ENCODE data around the gene XPNPEP1. TPM values are rescaled to one million over a fixed set of nuclear protein-coding genes. Genes with fewer than 3 reads are reported as not detected.

XPNPEP1 gene
- polyA plus RNA-seq, 3 donors = 32.1 to 62.1 (median 38.4) TPM

DNA sequence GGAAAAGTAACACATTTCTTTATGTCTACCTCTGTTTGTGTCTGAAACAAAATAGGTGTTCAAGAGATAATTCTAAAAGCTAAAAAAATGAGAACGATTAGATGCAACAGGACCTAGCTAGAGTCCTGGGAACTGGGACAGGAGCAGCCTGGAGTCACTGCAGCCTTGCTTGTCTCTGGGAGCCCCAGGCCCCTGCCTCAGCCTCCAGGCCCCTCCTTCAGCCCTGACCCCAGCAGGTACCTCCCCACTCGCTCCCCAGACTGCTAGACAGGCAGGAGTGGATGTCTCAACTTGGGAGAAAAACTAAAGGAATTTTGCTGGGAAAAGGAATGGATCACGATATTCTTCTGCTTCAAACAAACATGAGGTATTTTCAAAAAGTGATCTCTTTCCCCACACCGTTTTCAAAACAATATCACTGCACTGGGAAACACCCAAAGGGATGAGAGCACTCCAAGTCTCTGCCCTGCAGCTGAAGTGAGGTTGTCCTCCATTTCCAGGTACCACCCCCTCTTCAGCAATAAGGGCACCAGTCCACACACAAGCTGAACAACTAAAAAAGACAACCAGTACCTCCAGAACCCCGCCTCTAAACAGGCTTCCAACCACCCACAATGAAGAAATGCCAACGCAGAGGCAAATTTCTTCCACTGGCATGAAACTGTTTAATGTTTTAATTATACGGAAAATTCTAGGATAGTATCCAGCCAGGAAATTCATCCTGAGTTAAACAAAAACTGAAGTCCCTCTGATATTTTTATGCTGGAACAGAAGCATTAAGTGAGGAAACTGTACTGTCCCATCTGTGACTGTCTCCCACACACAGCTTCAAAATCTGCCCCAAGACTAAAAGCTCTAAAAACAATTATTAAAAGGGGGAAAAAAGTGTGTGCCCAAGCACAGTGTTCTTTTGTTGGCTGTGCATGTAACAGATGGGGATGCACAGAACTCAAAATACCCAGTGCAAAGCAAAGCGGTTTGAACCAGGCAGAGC, 47.2 kb downstream of the XPNPEP1 start:
- H3K36me3 ChIP-seq (replicated peaks in 1 of 2; ENCODE audit: control insufficient read depth in 1 of 2, insufficient read depth in 2 of 2, low read length in 2 of 2) = peaks cover 84 to 91% of the 10 kb centered on the region in 2 donors
- no peaks in the 10 kb centered on the region for H3K9me3 ChIP-seq (replicated peaks in 1 of 2; ENCODE audit: control insufficient read depth in 1 of 2, insufficient read depth in 1 of 2, low read length in 2 of 2)
- no peak for DNase-seq
- no peak overlapping the region for H3K4me2 ChIP-seq (replicated peaks; ENCODE audit: extremely low read depth, low read length, poor library complexity, severe bottlenecking)
- H3K4me3 Mint-ChIP-seq = no peak overlapping the region
- no peaks in the 10 kb centered on the region for H3K79me2 ChIP-seq (ENCODE audit: insufficient read depth, low read length)
- H3K4me1 Mint-ChIP-seq = no peaks in the 10 kb centered on the region
- peaks cover 86 to 90% of the 10 kb centered on the region in 2 donors for H3K36me3 Mint-ChIP-seq
- no peak overlapping the region for H3K4me3 ChIP-seq (replicated peaks in 1 of 3; ENCODE audit: low read depth in 2 of 3, low read length in 3 of 3)
- TF ChIP-seq, protein P1, sequence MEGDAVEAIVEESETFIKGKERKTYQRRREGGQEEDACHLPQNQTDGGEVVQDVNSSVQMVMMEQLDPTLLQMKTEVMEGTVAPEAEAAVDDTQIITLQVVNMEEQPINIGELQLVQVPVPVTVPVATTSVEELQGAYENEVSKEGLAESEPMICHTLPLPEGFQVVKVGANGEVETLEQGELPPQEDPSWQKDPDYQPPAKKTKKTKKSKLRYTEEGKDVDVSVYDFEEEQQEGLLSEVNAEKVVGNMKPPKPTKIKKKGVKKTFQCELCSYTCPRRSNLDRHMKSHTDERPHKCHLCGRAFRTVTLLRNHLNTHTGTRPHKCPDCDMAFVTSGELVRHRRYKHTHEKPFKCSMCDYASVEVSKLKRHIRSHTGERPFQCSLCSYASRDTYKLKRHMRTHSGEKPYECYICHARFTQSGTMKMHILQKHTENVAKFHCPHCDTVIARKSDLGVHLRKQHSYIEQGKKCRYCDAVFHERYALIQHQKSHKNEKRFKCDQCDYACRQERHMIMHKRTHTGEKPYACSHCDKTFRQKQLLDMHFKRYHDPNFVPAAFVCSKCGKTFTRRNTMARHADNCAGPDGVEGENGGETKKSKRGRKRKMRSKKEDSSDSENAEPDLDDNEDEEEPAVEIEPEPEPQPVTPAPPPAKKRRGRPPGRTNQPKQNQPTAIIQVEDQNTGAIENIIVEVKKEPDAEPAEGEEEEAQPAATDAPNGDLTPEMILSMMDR (IDR thresholded peaks at IDR 0.05) = no peak
- no peak overlapping the region for H3K27ac Mint-ChIP-seq
- H4K20me1 ChIP-seq (ENCODE audit: insufficient read depth, low read length) = no peaks in the 10 kb centered on the region
- WGBS (ENCODE audit: insufficient coverage) = 96% methylated on average over 3 of the region's 8 CpGs
- H3K27me3 Mint-ChIP-seq (ENCODE audit: low read depth in 3 of 3) = no peaks in the 10 kb centered on the region
- intact Hi-C loops (cut with micrococcal nuclease) = no loop called here
- H3K27ac ChIP-seq (ENCODE audit: low read depth in 1 of 2, low read length in 2 of 2) = no peak overlapping the region
- no peaks in the 10 kb centered on the region for H3K4me1 ChIP-seq (ENCODE audit: control insufficient read depth in 1 of 2, insufficient read depth in 2 of 2, low read length in 2 of 2)
- no peaks in the 10 kb centered on the region for H3K27me3 ChIP-seq (ENCODE audit: control insufficient read depth in 2 of 2, insufficient read depth in 2 of 2, low read length in 2 of 2)
- no peak overlapping the region for H3K9ac ChIP-seq (ENCODE audit: insufficient read depth, low read length, poor library complexity, severe bottlenecking)
- H2AFZ ChIP-seq (ENCODE audit: insufficient read depth, low read depth, low read length, poor library complexity, severe bottlenecking) = no peak overlapping the region
- H3K9me3 Mint-ChIP-seq = no peaks in the 10 kb centered on the region

DNA sequence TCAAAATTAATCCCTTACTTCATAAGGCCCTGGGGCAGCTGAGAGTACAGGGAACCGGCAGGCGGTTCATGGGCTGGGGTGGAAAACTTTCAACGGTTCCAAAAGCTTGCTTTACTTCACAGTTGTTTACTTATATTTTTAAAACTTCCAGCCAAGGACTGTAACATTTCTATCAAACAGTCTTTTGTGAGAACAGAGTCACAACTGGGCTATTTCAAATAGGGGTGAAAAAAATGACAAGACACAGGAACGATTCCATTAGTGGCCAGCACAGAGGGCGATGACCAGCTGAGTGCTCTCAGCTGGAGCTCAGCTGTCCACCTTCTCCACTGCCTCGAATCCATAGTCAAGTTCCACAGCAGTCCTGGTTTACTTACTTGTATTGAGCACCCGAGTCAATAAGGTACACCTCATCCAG, 48.2 kb downstream of the XPNPEP1 start:
- Histone ChIP-seq H3K4me1 (ENCODE audit: control insufficient read depth in 1 of 2, insufficient read depth in 2 of 2, low read length in 2 of 2) (no peaks in the 10 kb centered on the region), H3K4me3 (replicated peaks in 1 of 3; ENCODE audit: low read depth in 2 of 3, low read length in 3 of 3) (no peak overlapping the region), H3K4me2 (replicated peaks; ENCODE audit: extremely low read depth, low read length, poor library complexity, severe bottlenecking) (no peak overlapping the region), H2AFZ (ENCODE audit: insufficient read depth, low read depth, low read length, poor library complexity, severe bottlenecking) (no peak overlapping the region), H3K36me3 (replicated peaks in 1 of 2; ENCODE audit: control insufficient read depth in 1 of 2, insufficient read depth in 2 of 2, low read length in 2 of 2) (peaks cover 84 to 91% of the 10 kb centered on the region in 2 donors), H4K20me1 (ENCODE audit: insufficient read depth, low read length) (no peaks in the 10 kb centered on the region), H3K9ac (ENCODE audit: insufficient read depth, low read length, poor library complexity, severe bottlenecking) (no peak overlapping the region), H3K79me2 (ENCODE audit: insufficient read depth, low read length) (no peaks in the 10 kb centered on the region), H3K9me3 (replicated peaks in 1 of 2; ENCODE audit: control insufficient read depth in 1 of 2, insufficient read depth in 1 of 2, low read length in 2 of 2) (no peaks in the 10 kb centered on the region), H3K27ac (ENCODE audit: low read depth in 1 of 2, low read length in 2 of 2) (no peak overlapping the region), H3K27me3 (ENCODE audit: control insufficient read depth in 2 of 2, insufficient read depth in 2 of 2, low read length in 2 of 2) (no peaks in the 10 kb centered on the region)
- Mint-ChIP-seq H3K27me3 (ENCODE audit: low read depth in 3 of 3) (no peaks in the 10 kb centered on the region), H3K27ac (no peak overlapping the region), H3K4me1 (no peaks in the 10 kb centered on the region), H3K36me3 (peaks cover 87 to 90% of the 10 kb centered on the region in 2 donors), H3K4me3 (no peak overlapping the region), H3K9me3 (no peaks in the 10 kb centered on the region)
- TF ChIP-seq, protein P1 (IDR thresholded peaks at IDR 0.05) = no peak
- intact Hi-C loops (cut with micrococcal nuclease) = no loop called here
- WGBS (ENCODE audit: insufficient coverage) = 97% methylated on average over 5 of the region's 7 CpGs
- DNase-seq = no peak
